GM18951 (cell line): ENCODE measurements around the gene TSBP1.

Experiments
- POLR2A ChIP-seq: IDR thresholded peaks from 4 replicates; pipeline ENCODE4 v1.6.1; 2011; ENCODE audit warnings: mild to moderate bottlenecking; ENCODE audit not compliant: insufficient read length, insufficient read depth; ENCODE audit errors: extremely low read depth
- in situ Hi-C: fragments of 300-500 bp; cut with MboI; formaldehyde crosslinking; loops from one replicate; pipeline ENCODE4 v1.12.0; 2022; ENCODE audit warnings: low sequenced_read_pairs, mixed read lengths, inconsistent platforms; ENCODE audit not compliant: unreplicated experiment

Gene TSBP1, protein sequence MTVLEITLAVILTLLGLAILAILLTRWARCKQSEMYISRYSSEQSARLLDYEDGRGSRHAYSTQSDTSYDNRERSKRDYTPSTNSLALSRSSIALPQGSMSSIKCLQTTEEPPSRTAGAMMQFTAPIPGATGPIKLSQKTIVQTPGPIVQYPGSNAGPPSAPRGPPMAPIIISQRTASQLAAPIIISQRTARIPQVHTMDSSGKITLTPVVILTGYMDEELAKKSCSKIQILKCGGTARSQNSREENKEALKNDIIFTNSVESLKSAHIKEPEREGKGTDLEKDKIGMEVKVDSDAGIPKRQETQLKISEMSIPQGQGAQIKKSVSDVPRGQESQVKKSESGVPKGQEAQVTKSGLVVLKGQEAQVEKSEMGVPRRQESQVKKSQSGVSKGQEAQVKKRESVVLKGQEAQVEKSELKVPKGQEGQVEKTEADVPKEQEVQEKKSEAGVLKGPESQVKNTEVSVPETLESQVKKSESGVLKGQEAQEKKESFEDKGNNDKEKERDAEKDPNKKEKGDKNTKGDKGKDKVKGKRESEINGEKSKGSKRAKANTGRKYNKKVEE

GRCh38 chr6:32371803-32372202, at the start of gene TSBP1:
TSBP1 (minus strand) TSS chr6:32371903; CDS start chr6:32371706, 197 bp downstream.
- no peak for TF ChIP-seq POLR2A

DNA sequence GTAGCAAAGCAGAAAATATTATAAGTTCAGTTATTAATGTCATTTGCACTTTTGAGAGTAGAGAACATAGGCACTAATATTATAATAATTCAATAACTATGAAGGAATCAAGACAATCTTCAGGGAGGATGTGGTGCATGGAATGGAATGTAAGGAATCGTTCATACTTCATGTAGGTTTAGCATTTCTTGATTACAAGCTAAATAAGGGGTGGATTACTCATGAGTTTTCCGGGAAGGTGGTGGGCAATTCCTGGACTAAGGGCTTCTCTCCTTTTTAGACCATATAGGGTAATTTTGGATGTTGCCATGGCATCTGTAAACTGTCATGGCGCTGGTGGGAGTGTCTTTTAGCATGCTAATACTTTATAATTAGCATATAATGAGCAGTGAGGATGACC, 44.3 kb upstream of the TSBP1 start:
- in situ Hi-C loops = no loop called here
- no peak for TF ChIP-seq POLR2A

More at GRCh38 chr6:32371803-32372202, at the start of gene TSBP1:
- in situ Hi-C loops = no loop called here

- in situ Hi-C loops = no loop called here
- TF ChIP-seq POLR2A = no peak
Measured at GRCh38 chr6:32415521-32416019, 43.9 kb upstream of the TSBP1 start.

DNA sequence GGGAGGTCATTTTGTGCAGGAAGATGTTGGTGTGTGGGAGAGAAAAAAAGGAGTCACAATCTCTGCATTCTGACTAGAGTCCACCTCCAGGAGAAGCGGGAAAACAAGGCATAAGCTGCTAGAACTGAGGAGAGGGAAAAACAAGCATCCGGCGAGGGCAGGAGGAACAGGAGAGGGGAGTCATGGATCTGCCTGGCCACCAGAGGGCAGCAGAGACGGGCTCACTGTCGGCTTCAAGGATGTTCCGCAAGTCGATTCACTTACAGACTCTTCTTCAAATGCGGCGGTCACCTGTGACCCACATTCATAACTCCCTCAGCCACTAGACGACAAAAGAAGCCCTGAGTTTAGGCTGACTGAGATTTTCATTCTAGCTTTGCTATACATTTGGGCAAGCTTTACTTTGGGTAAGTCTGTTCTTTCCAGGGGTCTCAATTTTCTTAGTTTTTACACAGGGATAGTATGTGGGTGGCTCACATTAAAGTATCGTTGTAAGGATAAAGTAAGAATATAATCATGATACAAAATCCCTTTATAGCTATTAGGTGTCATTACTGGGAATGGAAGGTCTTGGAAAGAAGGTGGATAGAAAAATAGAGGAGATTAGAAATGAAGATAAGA, 41.8 kb upstream of the TSBP1 start:
- TF ChIP-seq POLR2A = no peak
- in situ Hi-C loops = no loop called here

DNA sequence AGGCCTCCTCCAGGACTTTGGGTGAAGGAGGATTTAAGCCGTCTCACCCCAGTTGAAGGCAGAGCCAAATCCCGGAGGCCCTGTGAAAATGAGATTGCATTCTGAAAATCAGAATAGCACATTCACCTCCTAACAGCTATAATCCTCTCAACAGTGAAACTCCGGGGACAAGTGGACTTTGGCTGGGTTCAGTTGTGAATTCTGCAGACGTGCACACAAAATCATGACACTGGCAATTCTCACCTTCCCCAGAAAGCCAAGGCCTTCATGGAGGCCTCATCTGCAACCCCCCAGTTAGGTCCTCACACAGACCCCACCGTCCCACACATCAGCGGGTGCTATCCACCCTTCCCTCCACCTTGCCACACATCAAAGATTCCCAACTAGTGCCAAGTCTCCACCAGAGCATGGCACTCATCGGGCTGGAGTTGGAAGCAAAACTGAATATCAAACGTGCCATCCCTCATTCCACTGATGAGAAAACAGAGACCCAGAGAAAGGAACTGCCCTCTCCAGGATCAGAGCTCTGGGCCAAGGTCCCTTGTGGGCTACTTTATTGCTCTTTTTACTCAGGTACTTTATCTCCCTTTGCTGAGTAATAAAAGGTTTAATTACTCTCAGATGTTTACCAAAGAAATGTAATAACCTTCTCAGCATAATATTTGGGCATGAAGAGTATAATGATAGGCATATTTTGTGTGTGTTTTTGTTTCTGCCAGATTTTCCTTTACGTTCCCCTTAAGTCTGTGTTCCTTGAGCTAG, 40.0 kb upstream of the TSBP1 start:
- no peak for TF ChIP-seq POLR2A
- in situ Hi-C loops = no loop called here

DNA sequence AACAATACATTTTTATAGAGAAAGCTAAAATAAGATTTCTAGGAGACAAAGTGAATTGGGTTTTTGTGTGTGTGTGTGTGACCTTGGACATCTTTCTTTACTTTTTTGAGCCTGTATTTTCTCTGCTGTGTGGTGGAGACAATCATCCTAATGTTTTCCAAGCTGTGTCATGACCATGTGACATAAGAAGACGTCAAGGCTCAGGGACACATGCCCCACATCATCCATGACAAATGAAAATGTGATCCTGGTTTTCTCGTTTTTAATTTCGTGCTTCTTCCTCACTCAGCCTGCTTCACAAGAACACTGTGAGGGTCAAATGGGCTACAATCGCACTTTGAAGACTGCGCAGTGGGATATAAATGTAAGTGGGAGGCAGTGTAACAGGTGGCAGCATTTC, 39.2 kb upstream of the TSBP1 start:
- in situ Hi-C loops = no loop called here
- no peak for TF ChIP-seq POLR2A

DNA sequence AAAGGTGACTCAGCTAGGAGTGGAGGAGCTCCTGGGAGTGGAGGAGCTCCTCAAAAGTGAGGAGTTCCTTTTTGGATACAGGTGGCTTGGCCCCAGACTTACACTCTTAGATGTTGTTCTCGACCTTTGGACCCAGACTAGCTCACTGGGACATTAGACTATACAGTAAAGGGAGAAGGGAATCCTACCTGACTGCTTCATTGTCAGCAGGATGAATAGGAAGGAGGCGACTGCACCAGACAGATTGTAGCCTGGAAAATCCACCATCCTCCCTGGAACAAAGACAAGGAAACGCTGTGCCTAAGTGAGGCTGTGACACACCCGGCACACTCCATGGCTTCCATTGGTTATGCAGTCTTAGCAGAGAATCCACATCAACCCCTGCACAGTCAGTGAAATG, 35.2 kb upstream of the TSBP1 start, which contains the start of gene BTNL2:
Gene BTNL2, minus strand, starts transcription at position 325 of the 400 bp plus-strand sequence. Its CDS starts 58 bp downstream, at position 267.
- no peak for TF ChIP-seq POLR2A
- in situ Hi-C loops = loop anchor here (10.0 kb wide), 1 partner anchor 162 kb away; no protein-coding TSS in a partner anchor

- in situ Hi-C loops = loop anchor here (10.0 kb wide), 1 partner anchor 161 kb away; no protein-coding TSS in a partner anchor
- TF ChIP-seq POLR2A = no peak
Measured at GRCh38 chr6:32406197-32406596, 34.5 kb upstream of the TSBP1 start.

GRCh38 chr6:32405656-32406055, 34.0 kb upstream of the TSBP1 start:
- no peak for TF ChIP-seq POLR2A
- in situ Hi-C loops = loop anchor here (10.0 kb wide), 1 partner anchor 161 kb away; no protein-coding TSS in a partner anchor

GRCh38 chr6:32402812-32403211, 31.1 kb upstream of the TSBP1 start:
- no peak for TF ChIP-seq POLR2A
- in situ Hi-C loops = loop anchor here (10.0 kb wide), 1 partner anchor 158 kb away; no protein-coding TSS in a partner anchor

GRCh38 chr6:32401284-32401963, 29.7 kb upstream of the TSBP1 start:
- TF ChIP-seq POLR2A = no peak
- in situ Hi-C loops = loop anchor here (10.0 kb wide), 1 partner anchor 157 kb away; no protein-coding TSS in a partner anchor
